GM18873 (cell line): ENCODE measurements around the gene FMNL1.
"Not testable (repeated sequence)": the region's sequence is repeated elsewhere in the genome, so short reads cannot be mapped to it uniquely, and the experiment has no call there.

Experiments used
- ATAC-seq: cut with Tn5 transposase; IDR thresholded peaks from one replicate; pipeline ENCODE4 v1.9.1; 2021; ENCODE audit warnings: mild to moderate bottlenecking, moderate library complexity, moderate number of reproducible peaks; ENCODE audit not compliant: unreplicated experiment, low FRiP score

The FMNL1 gene

GRCh38 chr17:45234641-45235415 is 13.1 kb downstream of the FMNL1 start:
- no peak for ATAC-seq

- no peak for ATAC-seq
Measured at GRCh38 chr17:45235416-45236281, 14.0 kb downstream of the FMNL1 start.

GRCh38 chr17:45236282-45236606 is 14.6 kb downstream of the FMNL1 start:
- ATAC-seq, result no peak

- ATAC-seq, result no peak
Measured at GRCh38 chr17:45237686-45238085, 16.0 kb downstream of the FMNL1 start.

GRCh38 chr17:45238155-45238774 is 16.6 kb downstream of the FMNL1 start:
- no peak for ATAC-seq

DNA sequence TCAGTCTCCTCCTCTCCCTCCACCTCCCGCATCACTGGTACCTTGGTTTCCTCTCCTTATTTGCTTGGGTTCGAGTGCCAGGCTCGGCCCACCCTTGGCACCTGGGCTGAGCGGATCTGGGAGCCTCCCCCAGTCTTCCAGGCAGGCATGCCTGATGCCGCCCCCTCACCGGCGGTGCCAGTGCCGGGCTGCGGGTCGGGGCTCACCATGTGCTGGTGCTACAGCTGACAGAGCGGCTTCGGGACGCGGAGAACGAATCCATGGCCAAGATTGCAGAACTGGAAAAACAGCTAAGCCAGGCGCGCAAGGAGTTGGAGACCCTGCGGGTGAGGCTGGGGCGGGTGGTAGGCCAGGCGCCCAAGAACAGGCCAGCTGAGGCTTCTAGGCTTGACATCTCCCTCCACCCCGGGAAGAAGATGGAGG is 19.2 kb downstream of the FMNL1 start:
- ATAC-seq, result no peak

GRCh38 chr17:45241328-45242028 is 19.8 kb downstream of the FMNL1 start:
- ATAC-seq, result no peak

- ATAC-seq, result no peak
Measured at GRCh38 chr17:45242029-45242414, 20.3 kb downstream of the FMNL1 start.

- no peak for ATAC-seq
Measured at GRCh38 chr17:45243750-45244149, 22.1 kb downstream of the FMNL1 start.

DNA sequence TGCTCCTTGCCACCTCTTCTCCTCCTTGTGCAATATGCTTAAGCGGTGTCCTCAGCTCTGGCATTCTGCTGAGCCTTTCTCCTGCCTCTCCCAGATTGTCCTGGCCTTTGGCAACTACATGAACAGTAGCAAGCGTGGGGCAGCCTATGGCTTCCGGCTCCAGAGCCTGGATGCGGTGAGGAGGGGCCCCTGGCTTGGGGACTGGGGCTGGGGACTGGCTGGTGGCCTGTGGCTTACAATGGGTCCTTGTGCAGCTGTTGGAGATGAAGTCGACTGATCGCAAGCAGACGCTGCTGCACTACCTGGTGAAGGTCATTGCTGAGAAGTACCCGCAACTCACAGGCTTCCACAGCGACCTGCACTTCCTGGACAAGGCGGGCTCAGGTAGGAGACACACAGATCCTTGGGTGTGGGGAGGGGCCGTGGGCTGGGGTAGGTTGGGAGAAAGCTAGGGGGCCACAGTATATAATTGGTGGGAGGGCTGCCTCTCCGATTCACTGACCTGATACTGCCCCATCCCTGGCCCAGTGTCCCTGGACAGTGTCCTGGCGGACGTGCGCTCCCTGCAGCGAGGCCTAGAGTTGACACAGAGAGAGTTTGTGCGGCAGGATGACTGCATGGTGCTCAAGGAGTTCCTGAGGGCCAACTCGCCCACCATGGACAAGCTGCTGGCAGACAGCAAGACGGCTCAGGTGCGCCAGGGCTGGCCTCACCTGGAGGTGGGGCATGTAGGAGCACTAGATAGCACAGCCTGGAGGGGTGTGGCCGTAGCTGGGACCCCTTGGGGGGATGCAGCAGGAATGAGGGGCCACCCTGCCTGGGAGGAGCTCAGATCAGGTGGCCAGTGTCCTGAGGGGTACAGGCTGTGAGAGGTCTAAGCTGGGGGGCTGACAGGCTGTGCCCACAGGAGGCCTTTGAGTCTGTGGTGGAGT is 23.3 kb downstream of the FMNL1 start:
- ATAC-seq, result no peak

GRCh38 chr17:45246338-45246737 is 24.7 kb downstream of the FMNL1 start:
- ATAC-seq, result no peak

DNA sequence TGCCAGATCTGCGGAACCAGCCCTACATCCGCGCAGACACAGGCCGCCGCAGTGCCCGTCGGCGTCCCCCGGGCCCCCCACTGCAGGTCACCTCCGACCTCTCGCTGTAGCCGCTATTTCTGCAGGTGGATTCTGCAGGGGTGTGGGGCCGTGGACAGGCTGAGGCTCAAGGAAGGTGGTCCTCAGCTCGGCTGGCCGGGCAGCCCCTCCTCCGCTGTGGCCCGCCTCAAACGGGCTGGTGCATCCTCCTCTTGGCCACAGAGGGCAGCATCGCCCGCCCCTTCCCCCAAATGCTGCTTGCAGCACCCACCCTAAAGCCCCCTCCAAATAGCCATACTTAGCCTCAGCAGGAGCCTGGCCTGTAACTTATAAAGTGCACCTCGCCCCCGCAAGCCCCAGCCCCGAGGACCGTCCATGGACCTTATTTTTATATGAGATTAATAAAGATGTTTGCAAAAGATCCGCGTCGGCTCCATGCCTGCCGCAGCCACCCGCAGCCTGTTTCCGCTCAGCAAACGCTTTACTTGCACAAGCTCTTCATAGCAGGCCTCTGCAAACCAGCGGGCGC is 25.3 kb downstream of the FMNL1 start:
- ATAC-seq, result no peak

- ATAC-seq, result peak; percentile 43
Measured at GRCh38 chr17:45247429-45248131, 25.9 kb downstream of the FMNL1 start.

GRCh38 chr17:45248132-45248957 is 26.7 kb downstream of the FMNL1 start:
- ATAC-seq, result peak; percentile 33

DNA sequence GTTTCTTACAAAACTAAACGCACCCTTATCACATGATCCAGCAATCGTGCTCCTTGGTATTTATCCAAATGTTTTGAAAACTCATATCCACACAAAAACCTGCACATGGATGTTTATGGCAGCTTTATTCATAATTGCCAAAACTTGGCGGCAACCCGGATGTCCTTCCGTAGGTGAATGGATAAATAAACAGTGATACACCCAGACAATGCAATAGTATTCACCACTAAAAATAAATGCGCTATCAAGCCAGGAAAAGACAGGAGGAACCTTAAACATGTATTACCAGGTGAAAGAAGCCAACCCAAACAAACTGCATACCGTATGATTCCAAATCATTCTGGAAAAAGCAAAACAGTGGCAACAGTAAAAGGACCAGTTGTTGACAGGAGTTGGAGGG is 30.2 kb downstream of the FMNL1 start:
- no peak for ATAC-seq

- not testable (repeated sequence) for ATAC-seq
Measured at GRCh38 chr17:45253237-45253636, 31.6 kb downstream of the FMNL1 start.

GRCh38 chr17:45253879-45254278 is 32.2 kb downstream of the FMNL1 start:
- ATAC-seq, result no peak

DNA sequence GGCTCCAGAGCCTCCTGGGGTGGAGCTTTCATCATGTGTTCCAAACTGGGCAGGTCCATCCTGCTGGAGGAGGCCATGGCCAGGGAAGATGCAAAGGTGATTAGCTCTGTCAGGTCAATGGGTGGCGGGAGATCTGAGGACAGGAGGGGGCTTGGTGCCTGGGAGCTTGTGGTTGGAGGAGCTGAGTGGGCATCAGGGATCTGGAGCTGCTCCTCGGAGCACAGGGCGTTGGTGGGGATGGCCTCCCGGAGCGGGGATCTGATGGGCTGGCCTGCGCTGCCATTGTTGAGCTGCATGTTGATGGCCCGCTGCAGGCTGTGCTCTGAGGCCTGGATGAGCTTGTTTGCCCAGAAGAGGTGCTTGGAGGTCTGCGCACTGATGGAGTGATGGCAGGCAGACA is 33.7 kb downstream of the FMNL1 start:
- no peak for ATAC-seq
